Fibroblast of pulmonary artery (primary cell): ENCODE results near the gene ST8SIA6.

Experiments
- DNase-seq: peaks from one replicate; pipeline ENCODE4 v3.0.0-alpha.2; 2010; ENCODE audit warnings: low read depth
- H3K4me3 ChIP-seq: replicated peaks from 2 replicates; pipeline ENCODE4 v1.5.1; 2011; ENCODE audit warnings: low read depth, mild to moderate bottlenecking, control low read depth, low read length, moderate library complexity
- TF ChIP-seq, protein P1 (sequence below): IDR thresholded peaks from 2 replicates; pipeline ENCODE4 v1.5.1; 2011; ENCODE audit warnings: mild to moderate bottlenecking, control low read depth, low read length, inconsistent platforms; ENCODE audit errors: missing control alignments

ST8SIA6 gene

DNA sequence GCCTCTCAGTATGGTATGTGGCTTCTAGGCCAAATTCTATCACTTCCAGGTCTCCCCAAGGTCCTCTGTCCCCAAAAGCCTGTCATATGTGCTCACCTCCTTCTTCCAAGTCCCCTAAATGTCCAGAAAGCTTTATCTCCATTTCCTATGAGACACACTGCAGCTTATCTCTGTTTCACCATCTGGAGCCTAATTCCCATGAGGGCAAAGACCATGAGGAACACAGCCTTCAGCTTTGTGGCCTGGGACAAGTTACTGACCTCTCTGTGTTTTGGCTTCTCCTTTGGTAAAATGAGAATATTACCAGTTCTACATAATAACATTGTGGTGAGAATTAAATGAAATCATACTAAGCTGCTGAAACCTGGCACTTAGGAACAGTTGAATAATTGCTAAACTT is 19.2 kb downstream of the ST8SIA6 start:
- no peak for DNase-seq
- H3K4me3 ChIP-seq: no peak overlapping the region
- TF ChIP-seq, protein P1, sequence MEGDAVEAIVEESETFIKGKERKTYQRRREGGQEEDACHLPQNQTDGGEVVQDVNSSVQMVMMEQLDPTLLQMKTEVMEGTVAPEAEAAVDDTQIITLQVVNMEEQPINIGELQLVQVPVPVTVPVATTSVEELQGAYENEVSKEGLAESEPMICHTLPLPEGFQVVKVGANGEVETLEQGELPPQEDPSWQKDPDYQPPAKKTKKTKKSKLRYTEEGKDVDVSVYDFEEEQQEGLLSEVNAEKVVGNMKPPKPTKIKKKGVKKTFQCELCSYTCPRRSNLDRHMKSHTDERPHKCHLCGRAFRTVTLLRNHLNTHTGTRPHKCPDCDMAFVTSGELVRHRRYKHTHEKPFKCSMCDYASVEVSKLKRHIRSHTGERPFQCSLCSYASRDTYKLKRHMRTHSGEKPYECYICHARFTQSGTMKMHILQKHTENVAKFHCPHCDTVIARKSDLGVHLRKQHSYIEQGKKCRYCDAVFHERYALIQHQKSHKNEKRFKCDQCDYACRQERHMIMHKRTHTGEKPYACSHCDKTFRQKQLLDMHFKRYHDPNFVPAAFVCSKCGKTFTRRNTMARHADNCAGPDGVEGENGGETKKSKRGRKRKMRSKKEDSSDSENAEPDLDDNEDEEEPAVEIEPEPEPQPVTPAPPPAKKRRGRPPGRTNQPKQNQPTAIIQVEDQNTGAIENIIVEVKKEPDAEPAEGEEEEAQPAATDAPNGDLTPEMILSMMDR: no peak

DNA sequence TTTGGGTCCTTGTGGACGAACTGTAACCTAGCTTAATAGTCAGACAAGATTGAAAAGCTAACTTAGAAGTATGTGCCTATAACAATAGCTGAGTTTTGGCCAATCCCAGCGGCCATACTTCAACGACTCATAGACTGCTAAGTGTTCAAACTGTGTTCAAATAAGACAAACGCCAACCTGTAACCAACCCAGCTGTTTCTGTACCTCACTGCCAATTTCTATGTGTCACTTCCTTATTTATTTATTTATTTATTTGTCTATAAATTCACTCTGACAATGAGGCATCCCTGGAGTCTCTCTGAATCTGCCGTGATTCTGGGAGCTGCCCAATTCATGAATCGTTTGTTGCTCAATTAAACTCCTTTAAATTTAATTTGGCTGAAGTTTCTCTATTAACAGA is 21.7 kb downstream of the ST8SIA6 start:
- H3K4me3 ChIP-seq: no peak overlapping the region
- TF ChIP-seq, protein P1: no peak
- DNase-seq: peak; percentile 29

DNA sequence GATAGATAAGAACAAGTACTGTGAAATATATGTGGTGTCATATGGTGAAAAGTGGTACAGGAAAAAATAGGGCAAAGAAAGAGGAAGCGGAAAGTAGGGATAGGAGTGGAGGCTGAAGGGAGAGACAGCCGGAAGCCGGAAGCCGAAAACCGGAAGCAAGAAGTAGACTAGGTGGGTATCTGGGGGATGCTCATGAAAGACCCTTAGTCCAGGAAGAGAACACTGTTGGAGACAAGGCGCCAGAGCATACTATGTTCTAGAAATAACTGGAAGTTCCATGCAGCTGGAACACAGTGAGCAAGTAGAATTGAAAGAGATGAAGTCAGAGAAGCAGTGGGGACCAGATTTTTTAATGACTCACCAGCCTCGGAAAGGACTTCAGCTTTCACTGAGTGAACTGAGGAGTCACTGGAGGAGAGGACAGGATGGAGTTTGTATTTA is 22.5 kb downstream of the ST8SIA6 start:
- TF ChIP-seq, protein P1: no peak
- no peak overlapping the region for H3K4me3 ChIP-seq
- peak; percentile 11 for DNase-seq

DNA sequence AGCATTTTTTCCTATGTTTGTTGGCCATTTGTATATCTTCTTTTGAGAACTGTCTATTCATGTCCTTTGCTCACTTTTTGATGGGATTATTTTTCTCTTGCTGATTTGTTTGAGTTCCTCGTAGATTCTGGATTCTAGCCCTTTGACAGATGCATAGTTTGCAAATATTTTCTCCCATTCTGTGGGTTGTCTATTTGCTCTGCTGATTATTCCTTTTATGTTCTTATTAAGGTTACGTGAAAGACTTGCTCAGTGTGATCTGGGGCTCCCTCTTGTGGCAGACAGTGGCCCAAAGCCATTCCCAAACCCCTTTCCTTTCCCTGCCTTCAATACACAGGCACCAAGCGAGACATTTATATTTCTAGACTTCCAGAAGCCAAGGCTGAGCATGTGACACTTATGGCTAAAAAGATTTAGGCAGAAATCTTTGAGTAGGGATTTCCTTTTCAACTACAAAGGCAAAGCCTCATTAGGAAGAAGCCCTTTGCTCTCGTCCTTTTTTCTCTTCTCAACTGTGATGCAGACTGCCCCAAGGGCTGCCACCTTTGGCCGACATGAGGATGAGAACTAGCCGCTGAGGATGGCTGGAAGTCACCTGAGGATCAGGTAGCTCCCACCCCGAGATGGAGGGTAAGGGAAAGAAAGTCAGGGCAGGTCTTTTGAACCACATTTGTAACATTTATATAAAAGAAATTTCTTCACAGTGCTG is 23.6 kb downstream of the ST8SIA6 start:
- H3K4me3 ChIP-seq: no peak overlapping the region
- TF ChIP-seq, protein P1: peak; percentile 97
- peak; percentile 84 for DNase-seq

DNA sequence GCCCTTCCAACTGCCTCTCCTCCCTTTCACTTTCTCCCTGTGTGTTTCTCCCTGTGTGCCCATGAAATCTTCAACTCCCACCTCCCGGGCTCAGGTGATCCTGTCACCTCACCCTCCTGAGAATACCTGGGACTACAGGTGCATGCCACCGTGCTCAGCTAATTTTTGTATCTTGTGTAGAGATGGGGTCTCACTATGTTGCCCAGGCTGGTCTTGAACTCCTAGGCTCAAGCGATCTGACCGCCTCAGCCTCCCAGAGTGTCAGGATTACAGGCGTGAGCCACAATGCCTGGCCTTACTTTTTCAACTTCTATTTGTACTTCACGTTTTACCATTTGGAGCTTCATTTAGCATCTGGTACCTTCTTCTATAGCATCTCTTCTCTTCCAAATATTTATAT is 24.9 kb downstream of the ST8SIA6 start:
- no peak for DNase-seq
- no peak overlapping the region for H3K4me3 ChIP-seq
- TF ChIP-seq, protein P1: no peak

DNA sequence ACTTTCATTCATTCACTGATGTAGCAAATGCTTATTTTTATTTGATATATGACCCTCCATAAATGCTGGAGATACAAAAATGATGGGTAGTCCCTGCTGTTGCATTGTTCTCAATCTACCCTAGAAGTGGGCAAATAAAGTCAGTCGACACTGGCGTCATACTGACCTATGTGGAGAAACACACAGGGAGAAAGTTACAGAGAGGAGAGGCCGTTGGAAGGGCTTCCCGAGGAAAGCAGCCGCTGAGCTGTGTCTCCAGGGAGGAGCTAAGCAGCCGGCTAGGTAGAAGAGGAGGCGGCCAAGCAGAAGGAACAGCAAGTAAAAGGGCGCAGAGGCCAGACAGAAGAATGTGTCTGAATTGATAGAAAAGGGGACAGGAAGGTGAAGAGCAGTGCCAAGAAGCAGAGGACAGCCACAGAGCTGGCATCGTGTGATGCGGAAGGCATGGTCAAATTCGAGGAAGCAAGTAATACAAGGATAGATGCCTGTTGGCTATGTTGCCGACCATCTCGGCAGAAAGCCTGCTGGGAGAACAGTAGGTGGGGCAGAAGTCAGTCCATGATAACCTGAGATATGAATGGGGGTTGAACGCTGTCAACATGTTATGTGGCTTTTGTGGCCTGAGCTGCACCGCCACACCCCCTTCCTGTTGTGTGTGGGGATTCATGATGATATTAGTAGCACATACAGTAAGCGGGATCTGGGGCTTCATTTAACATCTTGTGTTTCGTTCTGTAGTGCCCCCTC is 25.9 kb downstream of the ST8SIA6 start:
- no peak for DNase-seq
- TF ChIP-seq, protein P1: no peak
- no peak overlapping the region for H3K4me3 ChIP-seq
